Right lobe of liver (tissue), 6 donors: ENCODE results near the gene ADCY5. TPM values are rescaled to one million over a fixed set of nuclear protein-coding genes. Genes with fewer than 3 reads are reported as not detected.

Experiments used
- ATAC-seq, 4 donors: fragments of 200-7000 bp; cut with Tn5 transposase; one replicate each; pipeline ENCODE4 v1.9.1; 2020; ENCODE audit warnings: mild to moderate bottlenecking in 4 of 4, moderate library complexity in 4 of 4
- DNase-seq, 3 donors: peaks; one replicate each; pipeline ENCODE4 v3.0.0-alpha.2; 2020
- H3K27ac ChIP-seq, 3 donors: fragments of 200-600 bp; one replicate each; pipeline ENCODE4 v1.8.0; 2022
- H3K27me3 ChIP-seq, 2 donors: fragments of 200-600 bp; one replicate each; pipeline ENCODE4 v1.8.0; 2022
- H3K36me3 ChIP-seq, 4 donors: fragments of 200-600 bp; sonication (generic) in 1 of 4; one replicate each; pipeline versions ENCODE4 v1.5.1 to v1.8.0; 2017 to 2022; ENCODE audit warnings: control low read depth in 1 of 4
- H3K4me1 ChIP-seq, 4 donors: fragments of 200-600 bp; sonication (generic) in 1 of 4; one replicate each; pipeline versions ENCODE4 v1.5.1 to v1.8.0; 2017 to 2022; ENCODE audit warnings: control low read depth in 1 of 4
- H3K4me3 ChIP-seq, 3 donors: fragments of 200-600 bp; one replicate each; pipeline ENCODE4 v1.8.0; 2022
- H3K9me3 ChIP-seq, 4 donors: fragments of 200-600 bp; sonication (generic) in 1 of 4; one replicate each; pipeline versions ENCODE4 v1.5.1 to v1.8.0; 2017 to 2022; ENCODE audit warnings: control low read depth in 1 of 4
- POLR2A ChIP-seq: fragments of 450-650 bp; IDR thresholded peaks from one replicate; pipeline ENCODE4 v1.6.1; 2017; ENCODE audit warnings: antibody characterized with exemption, mild to moderate bottlenecking
- WGBS: methylation state at CpG from one replicate; pipeline ENCODE4 v1.1.6; 2018; ENCODE audit warnings: low coverage, low lambda C conversion rate; ENCODE audit not compliant: insufficient coverage; ENCODE audit errors: missing lambda C conversion rate; 5-methylcytosine and 5-hydroxymethylcytosine counted together
- intact Hi-C, 2 donors: fragments of 100-400 bp; cut with DNase I; formaldehyde crosslinking; loops; one replicate each; pipeline versions ENCODE4 v1.11.2 to v1.14.1; 2022
- total RNA-seq, 6 experiments: library from RNA; depleted of rRNA in 2 of 6; stranded (reverse); fragments of >200 nt in 2 of 6; fragmentation: NEBNext Ultra II Directional in 3 of 6; extraction: Animal tissue kit (Norgen Biotek cat#: 25700) in 3 of 6; gene quantifications; one replicate each; pipeline versions ENCODE4 v1.1.0 to v1.2.4, GENCODE V29; 2016 to 2023
- TF ChIP-seq, protein P1 (sequence below), 4 donors: fragments of 200-600 bp in 3 of 4; fragments of 450-650 bp in 1 of 4; IDR thresholded peaks; one replicate each; pipeline versions ENCODE4 v1.5.1 to v1.8.0; 2016 to 2022; ENCODE audit warnings: antibody characterized with exemption in 4 of 4, mild to moderate bottlenecking in 2 of 4
- donor health status: DM: no; HTN: yes; CAD: no.
- donor health status: DM: no; HTN: no; CAD: no.
- donor health status: DM: no; HTN: no; CAD: no.
- donor health status: DM: no; HTN: yes; CAD: no.
- donor health status: DM: no; HTN: yes; CAD: no.

Gene ADCY5
- total RNA-seq, 6 experiments from 2014 or later, result 1.9 to 3.7 (median 2.7) TPM

DNA sequence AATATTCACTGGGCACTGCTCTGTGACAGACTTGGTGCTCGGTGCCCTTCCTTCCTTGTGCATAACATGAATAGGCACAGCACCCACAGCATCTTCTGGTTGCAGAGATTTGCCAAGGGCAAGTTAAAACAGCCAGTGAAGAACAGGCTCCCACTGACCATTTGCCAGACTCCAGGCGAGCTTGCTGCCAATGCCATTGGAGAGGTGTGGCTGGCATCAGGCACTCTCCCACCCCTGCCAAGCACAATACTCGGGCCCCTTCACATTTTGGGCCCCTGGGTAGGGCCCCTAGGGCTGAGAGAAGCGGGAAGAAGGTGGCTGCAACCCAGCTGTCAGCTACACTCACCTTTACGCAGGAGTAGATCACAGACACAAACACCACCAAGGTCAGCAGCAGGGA, 135.0 kb downstream of the ADCY5 start:
- WGBS, result 60% methylated on average over 1 of the region's 5 CpGs

DNA sequence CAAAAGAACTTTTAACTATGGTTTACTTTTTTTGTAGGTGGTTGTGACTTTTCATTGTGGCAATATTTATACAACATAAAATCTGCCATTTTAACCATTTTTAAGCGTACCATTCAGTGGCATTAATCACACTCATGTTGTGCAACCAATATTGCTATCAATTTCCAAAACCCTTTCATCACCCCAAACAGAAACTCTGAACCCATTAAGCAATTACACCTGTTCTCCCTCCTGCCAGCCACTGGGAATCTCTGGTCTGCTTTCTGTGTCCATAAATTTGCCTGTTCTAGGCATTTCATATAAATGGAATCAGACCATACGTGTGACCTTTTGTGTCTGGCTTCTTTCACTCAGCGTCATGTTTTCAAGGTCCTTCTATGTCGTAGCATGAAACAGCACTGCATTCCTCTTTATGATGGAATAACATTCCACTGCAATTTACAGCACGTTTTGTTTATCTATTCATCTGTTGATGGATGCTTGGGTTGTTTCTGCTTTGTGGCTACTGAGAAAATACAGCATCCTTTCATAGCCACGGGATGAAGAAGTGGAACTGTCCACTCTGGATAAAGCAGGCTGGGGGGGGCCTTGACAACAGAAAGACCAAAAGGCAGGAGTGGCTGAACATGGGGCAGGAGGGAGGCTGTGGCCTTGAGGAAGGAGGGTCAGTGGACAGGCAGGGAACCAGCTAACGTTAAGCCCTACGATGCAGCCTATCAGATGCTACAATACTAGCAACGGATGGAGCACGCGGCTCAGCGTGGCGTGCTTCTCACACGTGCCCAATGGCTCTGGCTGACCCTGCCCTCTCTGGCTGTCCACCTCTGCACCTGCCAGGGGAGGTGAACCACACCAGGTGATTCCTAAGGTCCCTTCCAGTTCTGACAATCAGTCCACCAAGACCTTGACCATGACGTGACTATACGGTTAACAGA, 136.3 kb downstream of the ADCY5 start:
- H3K27ac ChIP-seq, result no peak overlapping the region
- peak in 1 of 3 donors; percentile 30 for DNase-seq
- no peak for TF ChIP-seq POLR2A
- TF ChIP-seq, protein P1, sequence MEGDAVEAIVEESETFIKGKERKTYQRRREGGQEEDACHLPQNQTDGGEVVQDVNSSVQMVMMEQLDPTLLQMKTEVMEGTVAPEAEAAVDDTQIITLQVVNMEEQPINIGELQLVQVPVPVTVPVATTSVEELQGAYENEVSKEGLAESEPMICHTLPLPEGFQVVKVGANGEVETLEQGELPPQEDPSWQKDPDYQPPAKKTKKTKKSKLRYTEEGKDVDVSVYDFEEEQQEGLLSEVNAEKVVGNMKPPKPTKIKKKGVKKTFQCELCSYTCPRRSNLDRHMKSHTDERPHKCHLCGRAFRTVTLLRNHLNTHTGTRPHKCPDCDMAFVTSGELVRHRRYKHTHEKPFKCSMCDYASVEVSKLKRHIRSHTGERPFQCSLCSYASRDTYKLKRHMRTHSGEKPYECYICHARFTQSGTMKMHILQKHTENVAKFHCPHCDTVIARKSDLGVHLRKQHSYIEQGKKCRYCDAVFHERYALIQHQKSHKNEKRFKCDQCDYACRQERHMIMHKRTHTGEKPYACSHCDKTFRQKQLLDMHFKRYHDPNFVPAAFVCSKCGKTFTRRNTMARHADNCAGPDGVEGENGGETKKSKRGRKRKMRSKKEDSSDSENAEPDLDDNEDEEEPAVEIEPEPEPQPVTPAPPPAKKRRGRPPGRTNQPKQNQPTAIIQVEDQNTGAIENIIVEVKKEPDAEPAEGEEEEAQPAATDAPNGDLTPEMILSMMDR (IDR thresholded peaks at IDR 0.05), result peak in 1 of 4 donors; percentile 4

More for the DNA sequence above, 135.0 kb downstream of the ADCY5 start:
- no peak for TF ChIP-seq POLR2A
- DNase-seq, result peak in 1 of 3 donors; percentile 19
- Histone ChIP-seq H3K36me3 (no peaks in the 10 kb centered on the region), H3K4me3 (no peak overlapping the region), H3K27ac (no peak overlapping the region), H3K27me3 (no peaks in the 10 kb centered on the region), H3K4me1 (peaks cover 0 to 4% (median 0%) of the 10 kb centered on the region in 4 donors), H3K9me3 (no peaks in the 10 kb centered on the region)
- no peak for ATAC-seq
- intact Hi-C loops, result no loop called here

DNA sequence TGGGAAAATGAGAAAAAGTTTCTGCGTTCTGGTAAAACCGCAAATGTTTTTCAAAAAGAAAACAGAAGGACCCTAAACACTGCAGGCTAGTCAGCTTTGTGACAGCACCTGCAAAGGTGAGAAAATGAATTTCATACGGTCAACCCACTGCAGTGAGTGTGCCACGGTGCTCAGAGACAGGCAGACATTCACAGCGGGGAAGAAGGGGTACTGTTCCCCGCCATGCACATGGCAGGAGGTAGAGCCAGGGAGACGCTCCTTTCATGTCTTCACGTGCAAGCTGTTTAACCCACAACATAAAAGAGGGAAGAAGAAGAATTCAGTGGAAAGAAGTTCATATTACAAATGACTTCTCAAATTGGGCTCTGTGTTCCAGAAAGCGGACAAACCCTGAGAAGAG, 137.7 kb downstream of the ADCY5 start:
- no peak overlapping the region for H3K4me3 ChIP-seq
- ATAC-seq (no peak), DNase-seq (no peak)
- H3K27ac ChIP-seq, result no peak overlapping the region
- TF ChIP-seq, protein P1 (IDR thresholded peaks at IDR 0.05), result no peak
- H3K4me1 ChIP-seq, result peaks cover 0 to 4% (median 0%) of the 10 kb centered on the region in 4 donors
- no peaks in the 10 kb centered on the region for H3K27me3 ChIP-seq
- intact Hi-C loops, result no loop called here
- no peaks in the 10 kb centered on the region for H3K9me3 ChIP-seq
- no peaks in the 10 kb centered on the region for H3K36me3 ChIP-seq
- 80% methylated on average over 2 of the region's 9 CpGs for WGBS

More for the DNA sequence above, 136.3 kb downstream of the ADCY5 start:
- no peaks in the 10 kb centered on the region for H3K9me3 ChIP-seq
- peak; percentile 30 to 78 (median 74) for ATAC-seq
- WGBS, result 58% methylated on average over 8 of the region's 16 CpGs
- intact Hi-C loops, result no loop called here
- no peaks in the 10 kb centered on the region for H3K36me3 ChIP-seq
- no peaks in the 10 kb centered on the region for H3K27me3 ChIP-seq
- H3K4me1 ChIP-seq, result peaks cover 0 to 4% (median 0%) of the 10 kb centered on the region in 4 donors
- no peak overlapping the region for H3K4me3 ChIP-seq

DNA sequence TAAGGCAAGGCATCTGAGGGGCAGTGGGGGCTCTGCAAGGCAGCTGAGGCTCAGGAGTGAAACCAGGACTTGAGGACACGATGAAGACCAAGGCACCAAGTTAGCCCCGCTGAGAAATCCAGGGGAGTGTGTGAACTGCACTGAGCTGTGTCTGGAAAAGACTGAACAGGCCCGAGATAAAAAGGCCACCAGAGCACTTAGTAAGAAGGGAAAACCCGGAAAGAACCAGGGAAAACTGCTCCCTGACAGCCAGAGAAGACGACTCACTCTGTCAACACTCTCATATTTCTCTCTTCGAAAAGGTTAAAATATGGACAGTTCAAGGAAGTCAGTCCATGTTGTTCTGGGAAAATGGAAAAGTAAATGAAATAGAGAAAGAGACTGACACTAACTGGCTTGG, 138.1 kb downstream of the ADCY5 start:
- H3K36me3 ChIP-seq, result no peaks in the 10 kb centered on the region
- TF ChIP-seq, protein P1 (IDR thresholded peaks at IDR 0.05), result no peak
- no peak for TF ChIP-seq POLR2A
- peak in 1 of 3 donors; percentile 13 for DNase-seq

DNA sequence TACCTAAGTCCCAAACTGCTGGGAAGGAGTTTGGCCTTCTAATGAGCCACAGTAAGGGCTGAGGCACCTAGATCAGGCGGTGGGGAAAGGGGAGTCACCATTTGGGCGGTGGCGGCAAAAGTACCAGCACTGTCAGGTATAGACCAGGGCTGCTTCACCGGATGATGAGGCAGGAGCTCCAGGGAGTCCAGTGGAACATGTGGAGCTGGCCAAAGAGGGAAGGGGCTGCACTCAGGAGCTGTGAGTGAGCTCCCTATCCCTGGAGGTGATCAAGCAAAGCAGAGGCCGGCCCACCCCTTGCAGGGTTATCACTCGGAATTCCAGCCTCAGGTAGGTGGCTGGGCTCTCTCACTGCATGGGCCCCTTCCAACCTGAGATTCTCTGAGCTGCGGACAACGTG, 138.7 kb downstream of the ADCY5 start:
- TF ChIP-seq, protein P1 (IDR thresholded peaks at IDR 0.05), result no peak
- TF ChIP-seq POLR2A, result no peak
- Histone ChIP-seq H3K4me1 (peaks cover 0 to 4% (median 0%) of the 10 kb centered on the region in 4 donors), H3K36me3 (no peaks in the 10 kb centered on the region), H3K4me3 (no peak overlapping the region), H3K9me3 (no peaks in the 10 kb centered on the region), H3K27ac (no peak overlapping the region), H3K27me3 (no peaks in the 10 kb centered on the region)
- 80% methylated on average over 2 of the region's 8 CpGs for WGBS
- intact Hi-C loops, result no loop called here
- no peak for ATAC-seq
- peak in 1 of 3 donors; percentile 35 for DNase-seq

More for the DNA sequence above, 138.1 kb downstream of the ADCY5 start:
- peak in 1 of 4 donors; percentile 52 for ATAC-seq
- H3K27ac ChIP-seq, result no peak overlapping the region
- H3K4me3 ChIP-seq, result no peak overlapping the region
- intact Hi-C loops, result no loop called here
- WGBS, result 62% methylated on average over 5 of the region's 6 CpGs
- H3K4me1 ChIP-seq, result peaks cover 0 to 4% (median 0%) of the 10 kb centered on the region in 4 donors
- H3K27me3 ChIP-seq, result no peaks in the 10 kb centered on the region
- H3K9me3 ChIP-seq, result no peaks in the 10 kb centered on the region
